B cell (primary cell): ENCODE data around the gene SCGB2B2. TPM values are rescaled to one million over a fixed set of nuclear protein-coding genes. Genes with fewer than 3 reads are reported as not detected.
"Not testable (repeated sequence)": the region's sequence is repeated elsewhere in the genome, so short reads cannot be mapped to it uniquely, and the experiment has no call there.

Experiments used
- ATAC-seq: fragments of 200-7000 bp; cut with Tn5 transposase; one replicate; pipeline ENCODE4 v1.10.0; 2021; ENCODE audit warnings: low read depth, mild to moderate bottlenecking, moderate number of reproducible peaks, moderate library complexity
- CTCF ChIA-PET: fragments of 350-600 bp; sonication (Branson Sonifier 250); formaldehyde crosslinking; loops from one replicate; lab custom pipeline; 2021; ENCODE audit warnings: antibody characterized with exemption, inconsistent platforms; lab: Charles Lee
- POLR2A ChIA-PET: fragments of 350-600 bp; sonication (Branson Sonifier 250); formaldehyde crosslinking; loops from one replicate; lab custom pipeline; 2021; ENCODE audit warnings: antibody characterized with exemption; lab: Charles Lee
- DNase-seq: peaks from one replicate; pipeline ENCODE4 v3.0.0; 2013
- H2AFZ ChIP-seq: 2 replicates; pipeline ENCODE4 v1.6.1; 2012; ENCODE audit warnings: mild to moderate bottlenecking, low read depth, low read length; ENCODE audit not compliant: insufficient read depth, poor library complexity, severe bottlenecking
- H3K27ac ChIP-seq, 2 donors: 1 replicate in 1 of 2; 2 replicates in 1 of 2; pipeline ENCODE4 v1.5.1; 2012 to 2013; ENCODE audit warnings: low read length in 2 of 2, mild to moderate bottlenecking in 2 of 2, moderate library complexity in 1 of 2
- H3K27me3 ChIP-seq, 4 experiments: fragments of 200-600 bp in 1 of 4; sonication (generic) in 1 of 4; replicated peaks in 1 of 4; 1 replicate in 2 of 4; 2 replicates in 2 of 4; pipeline versions ENCODE4 v1.6.1 to v1.7.0; 2013 to 2016; ENCODE audit warnings: low read length in 3 of 4, mild to moderate bottlenecking in 2 of 4, mixed read lengths in 1 of 4, moderate library complexity in 1 of 4; ENCODE audit not compliant: insufficient read depth in 4 of 4, control insufficient read depth in 3 of 4; ENCODE audit errors: control extremely low read depth in 1 of 4
- H3K36me3 ChIP-seq, 2 experiments: replicated peaks in 1 of 2; 1 replicate in 1 of 2; 2 replicates in 1 of 2; pipeline versions ENCODE4 v1.6.1 to v1.7.1; 2013; ENCODE audit warnings: low read length in 1 of 2; ENCODE audit not compliant: insufficient read depth in 2 of 2, control insufficient read depth in 1 of 2; ENCODE audit errors: control extremely low read depth in 1 of 2, extremely low read depth in 1 of 2
- H3K4me1 ChIP-seq, 2 donors: fragments of 200-600 bp in 1 of 2; sonication (generic) in 1 of 2; 1 replicate in 1 of 2; 2 replicates in 1 of 2; pipeline versions ENCODE4 v1.5.1 to v1.6.1; 2013 to 2017; ENCODE audit warnings: low read length in 2 of 2; ENCODE audit not compliant: control insufficient read depth in 2 of 2, insufficient read depth in 2 of 2
- H3K4me2 ChIP-seq: replicated peaks from 2 replicates; pipeline ENCODE3; 2012; ENCODE audit warnings: mild to moderate bottlenecking, low read depth, low read length; ENCODE audit not compliant: poor library complexity, severe bottlenecking
- H3K4me3 ChIP-seq, 5 experiments: fragments of 200-600 bp in 1 of 5; sonication (generic) in 1 of 5; 1 replicate in 3 of 5; 2 replicates in 2 of 5; pipeline versions ENCODE4 v1.5.1 to v1.7.0; 2011 to 2016; ENCODE audit warnings: low read length in 4 of 5, mild to moderate bottlenecking in 4 of 5, low read depth in 2 of 5, control low read depth in 1 of 5, moderate library complexity in 1 of 5; ENCODE audit not compliant: insufficient read depth in 1 of 5; ENCODE audit errors: control extremely low read depth in 1 of 5, extremely low read depth in 1 of 5
- H3K79me2 ChIP-seq: fragments of 200-600 bp; sonication (generic); one replicate; pipeline ENCODE4 v1.6.0; 2016; ENCODE audit warnings: low read length; ENCODE audit not compliant: control insufficient read depth, insufficient read depth
- H3K9ac ChIP-seq: fragments of 200-600 bp; sonication (generic); 2 replicates; pipeline ENCODE4 v1.6.1; 2017; ENCODE audit warnings: mild to moderate bottlenecking, low read length, moderate library complexity
- H3K9me3 ChIP-seq, 3 donors: one replicate each; pipeline versions ENCODE4 v1.6.1 to v1.7.1; 2013; ENCODE audit warnings: low read length in 2 of 3; ENCODE audit not compliant: control insufficient read depth in 2 of 3, insufficient read depth in 1 of 3; ENCODE audit errors: control extremely low read depth in 1 of 3
- H4K20me1 ChIP-seq: 2 replicates; pipeline ENCODE4 v1.6.0; 2012; ENCODE audit warnings: mild to moderate bottlenecking, low read length; ENCODE audit not compliant: insufficient read depth, control insufficient read depth, poor library complexity, severe bottlenecking
- H3K27ac Mint-ChIP-seq: one replicate; pipeline ENCODE4 v1.8.0; 2021; ENCODE audit warnings: mixed read lengths
- H3K27me3 Mint-ChIP-seq: one replicate; pipeline ENCODE4 v1.8.0; 2021; ENCODE audit warnings: mixed read lengths
- H3K4me1 Mint-ChIP-seq: one replicate; pipeline ENCODE4 v1.8.0; 2021; ENCODE audit warnings: mixed read lengths
- H3K4me3 Mint-ChIP-seq: one replicate; pipeline ENCODE4 v1.8.0; 2021; ENCODE audit warnings: mixed read lengths
- H3K9me3 Mint-ChIP-seq: one replicate; pipeline ENCODE4 v1.8.0; 2022; ENCODE audit warnings: mixed read lengths; ENCODE audit not compliant: insufficient read depth
- EZH2 ChIP-seq: IDR thresholded peaks from 2 replicates; pipeline ENCODE4 v1.6.1; 2012; ENCODE audit warnings: borderline replicate concordance, low read depth, mild to moderate bottlenecking, moderate library complexity, low read length; ENCODE audit not compliant: insufficient read depth, poor library complexity, severe bottlenecking
- WGBS: methylation state at CpG from one replicate; pipeline ENCODE4 v1.1.5; 2013; ENCODE audit warnings: missing lambda C conversion rate; ENCODE audit not compliant: insufficient coverage; 5-methylcytosine and 5-hydroxymethylcytosine counted together
- intact Hi-C: fragments of 100-400 bp; cut with micrococcal nuclease; formaldehyde crosslinking; loops from one replicate; pipeline ENCODE4 v1.10.0; 2022
- polyA plus RNA-seq: library from polyadenylated mRNA; depleted of rRNA; stranded (reverse); fragments of >200 nt; gene quantifications from 2 replicates; pipeline ENCODE4 v1.2.3, GENCODE V29; 2012
- total RNA-seq, 2 donors: library from RNA; stranded (reverse); fragments of 120-200 nt in 1 of 2; gene quantifications; 1 replicate in 1 of 2; 2 replicates in 1 of 2; pipeline versions ENCODE4 v1.2.3 to v1.2.4, GENCODE V29; 2013 to 2022
- TF ChIP-seq, protein P1 (sequence below): fragments of 200-600 bp; IDR thresholded peaks from one replicate; pipeline ENCODE4 v1.8.0; 2022; ENCODE audit warnings: antibody characterized with exemption, mild to moderate bottlenecking

The SCGB2B2 gene
- total and polyA plus RNA-seq, 2 donors (not counting 1 experiment from before 2014, with no cell fraction given), result 0.21 to 0.91 TPM

DNA sequence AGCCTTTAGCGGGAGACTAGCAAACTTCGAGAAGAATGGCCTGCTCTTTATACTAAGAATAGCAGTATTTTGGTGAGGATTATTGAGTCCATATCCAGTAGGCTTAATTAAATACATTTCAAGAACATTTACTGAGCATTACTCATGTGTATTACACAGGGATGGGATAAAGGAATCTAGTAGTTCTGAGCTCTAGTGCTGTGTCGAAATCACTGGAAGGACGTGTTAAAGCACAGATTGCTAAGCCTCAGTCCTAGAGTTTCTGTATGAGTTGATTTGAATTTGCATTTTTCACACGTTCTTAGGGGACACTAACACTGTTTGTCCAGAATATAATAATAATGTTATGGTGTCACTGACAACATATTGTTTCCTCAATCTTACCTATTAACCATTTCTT is 9.5 kb upstream of the SCGB2B2 start:
- Mint-ChIP-seq H3K27me3 (peaks cover 4% of the 10 kb centered on the region), H3K4me1 (no peaks in the 10 kb centered on the region), H3K4me3 (no peak overlapping the region), H3K27ac (no peak overlapping the region), H3K9me3 (peaks cover 21% of the 10 kb centered on the region)
- Histone ChIP-seq H2AFZ (no peak overlapping the region), H3K27me3 (no peaks in the 10 kb centered on the region), H3K9me3 (peaks cover 12 to 40% (median 13%) of the 10 kb centered on the region in 3 donors), H3K9ac (no peak overlapping the region), H3K4me1 (no peaks in the 10 kb centered on the region), H3K36me3 (peaks cover 4 to 28% of the 10 kb centered on the region in 2 experiments), H3K4me3 (no peak overlapping the region), H4K20me1 (no peaks in the 10 kb centered on the region), H3K79me2 (no peaks in the 10 kb centered on the region), H3K4me2 (no peak overlapping the region), H3K27ac (no peak overlapping the region)
- no CpG with 5 or more reads among the region's 5 CpGs for WGBS
- DNase-seq (no peak), ATAC-seq (no peak)
- intact Hi-C loops, result no loop called here
- ChIA-PET POLR2A (no interaction called here), CTCF (no interaction called here)
- TF ChIP-seq, protein P1, sequence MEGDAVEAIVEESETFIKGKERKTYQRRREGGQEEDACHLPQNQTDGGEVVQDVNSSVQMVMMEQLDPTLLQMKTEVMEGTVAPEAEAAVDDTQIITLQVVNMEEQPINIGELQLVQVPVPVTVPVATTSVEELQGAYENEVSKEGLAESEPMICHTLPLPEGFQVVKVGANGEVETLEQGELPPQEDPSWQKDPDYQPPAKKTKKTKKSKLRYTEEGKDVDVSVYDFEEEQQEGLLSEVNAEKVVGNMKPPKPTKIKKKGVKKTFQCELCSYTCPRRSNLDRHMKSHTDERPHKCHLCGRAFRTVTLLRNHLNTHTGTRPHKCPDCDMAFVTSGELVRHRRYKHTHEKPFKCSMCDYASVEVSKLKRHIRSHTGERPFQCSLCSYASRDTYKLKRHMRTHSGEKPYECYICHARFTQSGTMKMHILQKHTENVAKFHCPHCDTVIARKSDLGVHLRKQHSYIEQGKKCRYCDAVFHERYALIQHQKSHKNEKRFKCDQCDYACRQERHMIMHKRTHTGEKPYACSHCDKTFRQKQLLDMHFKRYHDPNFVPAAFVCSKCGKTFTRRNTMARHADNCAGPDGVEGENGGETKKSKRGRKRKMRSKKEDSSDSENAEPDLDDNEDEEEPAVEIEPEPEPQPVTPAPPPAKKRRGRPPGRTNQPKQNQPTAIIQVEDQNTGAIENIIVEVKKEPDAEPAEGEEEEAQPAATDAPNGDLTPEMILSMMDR, result no peak
- TF ChIP-seq EZH2, result no peak

DNA sequence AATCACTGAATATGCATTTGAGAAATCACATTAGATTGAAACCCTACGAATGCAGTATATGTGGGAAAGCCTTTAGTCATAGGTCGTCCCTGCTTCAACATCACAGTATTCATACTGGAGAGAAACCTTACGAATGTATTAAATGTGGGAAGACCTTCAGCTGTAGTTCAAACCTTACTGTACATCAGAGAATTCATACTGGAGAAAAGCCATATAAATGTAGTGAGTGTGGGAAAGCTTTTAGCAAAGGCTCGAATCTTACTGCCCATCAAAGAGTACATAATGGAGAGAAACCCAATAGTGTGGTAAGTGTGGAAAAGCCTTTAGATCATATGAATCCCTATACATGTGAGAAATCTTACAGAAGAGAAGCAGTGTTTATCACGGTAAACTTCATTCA is 8.3 kb upstream of the SCGB2B2 start:
- CTCF ChIA-PET, H3K27ac ChIP-seq, H2AFZ ChIP-seq, H3K9ac ChIP-seq, H3K4me2 ChIP-seq, H4K20me1 ChIP-seq, H3K27me3 Mint-ChIP-seq, ATAC-seq, H3K4me3 ChIP-seq, H3K4me1 Mint-ChIP-seq, intact Hi-C loops, H3K27me3 ChIP-seq, DNase-seq, H3K4me1 ChIP-seq, H3K4me3 Mint-ChIP-seq, H3K79me2 ChIP-seq, H3K27ac Mint-ChIP-seq, POLR2A ChIA-PET: not testable (repeated sequence)
- Histone ChIP-seq H3K9me3 (peaks cover 12 to 41% (median 14%) of the 10 kb centered on the region in 3 donors), H3K36me3 (peaks cover 9 to 28% of the 10 kb centered on the region in 2 experiments)
- no CpG with 5 or more reads among the region's 5 CpGs for WGBS
- peaks cover 21% of the 10 kb centered on the region for H3K9me3 Mint-ChIP-seq
